NB4 (cell line): ENCODE results near the gene BRD4.

Experiments
- MYC ChIP-seq: IDR thresholded peaks from 2 replicates; pipeline ENCODE4 v1.6.1; 2011; ENCODE audit warnings: low read depth, low read length
- POLR2A ChIP-seq: IDR thresholded peaks from 2 replicates; pipeline ENCODE4 v1.6.1; 2011; ENCODE audit warnings: mild to moderate bottlenecking; ENCODE audit not compliant: insufficient read length; ENCODE audit errors: extremely low read depth
- TF ChIP-seq, protein P1 (sequence below): IDR thresholded peaks from one replicate; pipeline ENCODE4 v1.5.1; 2012; ENCODE audit warnings: low read depth, low read length
- TF ChIP-seq, protein P2 (sequence below): IDR thresholded peaks from 2 replicates; pipeline ENCODE4 v1.6.1; 2011; ENCODE audit warnings: low read depth, low read length

DNA sequence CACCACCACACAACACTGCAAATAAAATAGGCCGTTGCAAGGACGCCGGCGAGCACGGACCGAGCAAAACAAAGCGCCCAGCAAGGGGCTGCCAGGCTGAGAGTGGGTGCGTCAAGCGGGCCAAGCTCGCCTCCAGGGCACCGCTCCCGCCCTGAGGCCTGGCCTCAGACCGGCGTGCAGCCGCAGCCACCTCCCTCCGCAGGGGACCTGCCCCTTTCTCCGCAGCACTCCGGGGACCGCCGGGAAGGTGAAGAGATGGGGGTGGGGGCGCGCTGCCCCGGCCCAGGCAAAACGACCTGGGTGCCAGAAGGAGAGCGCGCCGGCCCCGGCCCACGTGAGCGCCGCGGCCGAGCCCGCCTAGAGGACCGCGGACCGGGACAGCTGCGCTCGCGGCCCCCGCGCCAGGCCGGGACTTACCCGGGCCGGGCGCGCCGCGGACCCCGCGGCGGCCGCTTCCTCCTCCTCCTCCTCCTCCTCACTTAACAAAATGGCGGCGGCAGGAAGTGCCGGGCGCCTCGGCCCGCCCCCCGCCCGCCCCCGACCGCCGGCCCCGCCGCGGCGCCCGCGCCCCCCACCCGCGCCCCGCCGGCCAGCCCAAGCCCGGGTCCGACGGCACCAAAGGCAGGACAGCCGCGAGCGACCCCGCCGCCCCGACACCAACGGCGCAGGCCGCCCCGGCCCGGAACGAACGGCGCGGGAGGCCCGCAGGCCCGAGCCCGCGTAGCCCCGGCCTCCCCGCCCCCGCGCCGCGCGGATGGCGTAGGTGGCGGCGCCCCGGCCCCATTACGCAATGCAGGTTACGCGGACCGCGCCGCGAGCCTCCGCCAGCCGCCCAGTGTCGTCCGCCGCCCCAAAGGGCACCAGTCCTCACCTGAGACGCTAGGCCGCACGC, 674 bp downstream of the BRD4 start:
- TF ChIP-seq, protein P1, sequence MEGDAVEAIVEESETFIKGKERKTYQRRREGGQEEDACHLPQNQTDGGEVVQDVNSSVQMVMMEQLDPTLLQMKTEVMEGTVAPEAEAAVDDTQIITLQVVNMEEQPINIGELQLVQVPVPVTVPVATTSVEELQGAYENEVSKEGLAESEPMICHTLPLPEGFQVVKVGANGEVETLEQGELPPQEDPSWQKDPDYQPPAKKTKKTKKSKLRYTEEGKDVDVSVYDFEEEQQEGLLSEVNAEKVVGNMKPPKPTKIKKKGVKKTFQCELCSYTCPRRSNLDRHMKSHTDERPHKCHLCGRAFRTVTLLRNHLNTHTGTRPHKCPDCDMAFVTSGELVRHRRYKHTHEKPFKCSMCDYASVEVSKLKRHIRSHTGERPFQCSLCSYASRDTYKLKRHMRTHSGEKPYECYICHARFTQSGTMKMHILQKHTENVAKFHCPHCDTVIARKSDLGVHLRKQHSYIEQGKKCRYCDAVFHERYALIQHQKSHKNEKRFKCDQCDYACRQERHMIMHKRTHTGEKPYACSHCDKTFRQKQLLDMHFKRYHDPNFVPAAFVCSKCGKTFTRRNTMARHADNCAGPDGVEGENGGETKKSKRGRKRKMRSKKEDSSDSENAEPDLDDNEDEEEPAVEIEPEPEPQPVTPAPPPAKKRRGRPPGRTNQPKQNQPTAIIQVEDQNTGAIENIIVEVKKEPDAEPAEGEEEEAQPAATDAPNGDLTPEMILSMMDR = no peak
- TF ChIP-seq, protein P2, sequence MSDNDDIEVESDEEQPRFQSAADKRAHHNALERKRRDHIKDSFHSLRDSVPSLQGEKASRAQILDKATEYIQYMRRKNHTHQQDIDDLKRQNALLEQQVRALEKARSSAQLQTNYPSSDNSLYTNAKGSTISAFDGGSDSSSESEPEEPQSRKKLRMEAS = no peak
- TF ChIP-seq POLR2A (no peak), MYC (no peak)
